ENCODE data around the gene HADHA. TPM values are rescaled to one million over a fixed set of nuclear protein-coding genes. Genes with fewer than 3 reads are reported as not detected.

HADHA gene
- total RNA-seq, 2 experiments from 2014 or later = 124 TPM

GRCh38 chr2:26246818-26247217 lies 2.4 kb upstream of the HADHA start:
- CTCF ChIA-PET = no interaction called here
- POLR2A ChIA-PET = no interaction called here

DNA sequence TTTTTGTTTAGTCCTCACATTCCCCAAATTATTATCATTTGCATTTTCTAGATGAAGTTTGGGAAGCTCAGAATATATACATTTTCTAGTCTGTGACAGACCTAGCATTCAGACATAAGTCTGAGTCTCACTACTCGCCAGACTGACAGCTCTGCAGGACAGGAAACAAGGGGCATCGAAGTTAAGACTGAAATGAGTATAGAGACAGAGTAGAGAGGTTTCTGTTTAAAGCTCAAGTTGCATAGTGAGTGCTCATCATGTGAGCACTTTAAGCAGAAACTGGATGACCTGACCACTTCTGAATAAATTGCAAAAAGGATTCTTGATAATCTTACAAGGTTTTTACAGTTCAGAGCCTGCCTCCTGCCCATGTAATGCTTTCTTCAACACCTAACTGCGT lies 1.4 kb upstream of the HADHA start:
- POLR2A ChIA-PET = no interaction called here

DNA sequence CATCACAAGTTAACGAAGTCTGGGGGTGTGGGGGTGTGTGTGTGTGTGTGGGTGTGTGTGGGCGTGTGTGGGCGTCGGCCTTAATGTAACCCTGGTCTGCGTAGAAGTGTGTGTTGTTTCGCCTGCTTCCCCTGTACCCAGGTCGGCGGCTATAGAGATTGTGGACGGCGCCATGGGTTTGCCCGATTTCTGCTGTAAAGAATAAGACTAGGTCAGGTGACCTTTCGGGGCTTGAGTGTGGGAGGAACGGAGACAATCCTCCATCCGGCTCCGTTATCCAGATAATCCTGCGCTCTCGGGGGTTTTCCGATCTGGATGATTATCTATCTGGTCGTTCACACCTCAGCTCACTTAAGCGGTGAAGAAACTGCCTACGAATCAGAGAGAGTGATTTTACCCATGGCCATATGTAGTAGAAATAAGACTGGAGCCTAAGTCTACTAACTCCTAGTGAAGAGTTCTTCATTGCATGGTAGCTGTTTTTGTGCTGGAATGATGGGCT lies 850 bp upstream of the HADHA start:
- ChIA-PET CTCF (interaction anchor here (1.4 kb wide), 2 partner anchors 61 to 85 kb away, joined by 3 to 5 read pairs; no protein-coding TSS in a partner anchor), POLR2A (interaction anchor here (1.9 kb wide), 1 partner anchor 101 kb away, joined by 11 read pairs; the partner anchor contains the start of genes ADGRF3 and SELENOI)

More for the DNA sequence above, 1.4 kb upstream of the HADHA start:
- CTCF ChIA-PET = interaction anchor here (1.4 kb wide), 1 partner anchor 85 kb away, joined by 3 read pairs; no protein-coding TSS in a partner anchor

GRCh38 chr2:26243470-26244308 lies 743 bp downstream of the HADHA start:
- CTCF ChIA-PET = interaction anchor here (1.0 to 1.4 kb wide), 3 partner anchors 10 to 59 kb away, joined by 3 to 5 read pairs (median 5); no protein-coding TSS in a partner anchor
- POLR2A ChIA-PET = interaction anchor here (0.9 to 1.9 kb wide), 2 partner anchors 8 to 102 kb away, joined by 4 to 11 read pairs; partner anchors contain the start of genes ADGRF3 and SELENOI

DNA sequence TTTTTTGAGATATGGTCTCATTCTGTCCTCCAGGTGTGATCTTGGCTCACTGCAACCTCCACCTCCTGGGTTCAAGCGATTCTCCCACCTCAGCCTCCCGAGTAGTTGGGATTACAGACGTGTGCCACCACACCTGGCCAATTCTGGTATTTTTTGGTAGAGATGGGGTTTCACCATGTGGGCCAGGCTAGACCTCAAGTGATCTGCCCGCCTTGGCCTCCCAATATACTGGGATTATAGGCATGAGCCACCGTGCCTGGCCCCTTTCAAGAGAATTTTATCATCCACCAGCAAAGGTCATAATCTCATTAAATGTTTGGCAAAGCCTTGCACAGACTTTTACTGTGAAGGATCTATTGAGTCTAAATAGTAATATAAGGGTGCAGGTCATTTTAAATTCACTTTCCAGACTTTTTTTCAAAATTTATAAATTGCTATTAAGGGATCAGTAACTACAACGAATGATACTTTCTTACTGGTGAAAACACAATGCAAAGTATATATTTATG lies 2.5 kb downstream of the HADHA start:
- CTCF ChIA-PET = interaction anchor here (1.0 to 1.1 kb wide), 2 partner anchors 56 to 105 kb away, joined by 3 to 5 read pairs; partner anchors contain the start of gene ADGRF3
- POLR2A ChIA-PET = interaction anchor here (0.6 kb wide), 1 partner anchor 9 kb away, joined by 3 read pairs; no protein-coding TSS in a partner anchor

DNA sequence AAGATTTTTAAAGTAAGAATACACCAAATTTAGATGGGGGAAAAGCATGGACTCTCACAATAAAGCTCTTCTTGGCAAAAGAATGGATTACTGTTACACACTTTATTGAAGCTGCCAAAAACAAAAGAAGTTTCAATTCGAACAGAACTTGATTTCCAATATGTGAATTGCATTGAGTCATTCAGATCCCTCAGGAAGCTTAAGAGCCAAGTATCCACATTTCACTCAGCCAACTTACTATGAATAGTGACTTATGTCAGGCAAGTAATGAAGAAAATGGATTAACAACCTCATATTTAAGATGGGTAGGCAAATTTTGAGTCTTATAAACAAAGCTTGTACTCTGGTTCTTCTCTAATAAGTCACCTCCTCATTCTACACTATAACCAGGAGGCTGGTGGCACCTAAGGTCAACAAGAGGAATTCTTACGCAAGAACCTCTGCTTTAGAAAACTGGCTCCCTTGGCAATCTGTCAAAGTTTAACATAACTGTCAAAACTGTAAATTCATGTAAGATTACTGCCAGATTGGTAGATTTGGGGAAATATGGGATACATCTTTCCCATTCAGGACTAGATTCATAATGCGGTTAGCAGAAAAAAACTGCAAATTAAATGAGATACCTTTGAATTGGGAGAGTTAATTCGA lies 6.0 kb downstream of the HADHA start:
- CTCF ChIA-PET = interaction anchor here (1.1 kb wide), 1 partner anchor 54 kb away, joined by 4 read pairs; no protein-coding TSS in a partner anchor
- POLR2A ChIA-PET = no interaction called here

- POLR2A ChIA-PET = no interaction called here
- CTCF ChIA-PET = interaction anchor here (1.1 kb wide), 1 partner anchor 53 kb away, joined by 4 read pairs; no protein-coding TSS in a partner anchor
Observed at GRCh38 chr2:26237868-26238267, 6.6 kb downstream of the HADHA start.

DNA sequence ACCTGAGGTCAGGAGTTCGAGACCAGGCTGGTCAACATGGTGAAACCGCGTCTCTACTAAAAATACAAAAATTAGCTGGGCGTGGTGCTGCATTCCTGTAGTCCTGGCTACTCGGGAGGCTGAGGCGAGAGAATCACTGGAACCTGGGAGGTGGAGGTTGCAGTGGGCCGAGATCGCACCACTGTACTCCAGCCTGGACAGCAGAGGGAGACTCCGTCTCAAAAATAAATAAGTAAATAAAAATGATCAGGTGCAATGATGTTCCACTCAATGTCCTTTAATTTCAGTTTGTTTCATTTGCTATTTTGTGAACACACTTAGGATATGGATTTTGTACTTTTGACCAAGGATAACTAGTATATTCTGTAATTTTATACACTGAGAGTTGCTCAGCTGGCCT lies 9.3 kb downstream of the HADHA start:
- ChIA-PET CTCF (no interaction called here), POLR2A (interaction anchor here (1.0 kb wide), 1 partner anchor 9 kb away, joined by 4 read pairs; no protein-coding TSS in a partner anchor)

DNA sequence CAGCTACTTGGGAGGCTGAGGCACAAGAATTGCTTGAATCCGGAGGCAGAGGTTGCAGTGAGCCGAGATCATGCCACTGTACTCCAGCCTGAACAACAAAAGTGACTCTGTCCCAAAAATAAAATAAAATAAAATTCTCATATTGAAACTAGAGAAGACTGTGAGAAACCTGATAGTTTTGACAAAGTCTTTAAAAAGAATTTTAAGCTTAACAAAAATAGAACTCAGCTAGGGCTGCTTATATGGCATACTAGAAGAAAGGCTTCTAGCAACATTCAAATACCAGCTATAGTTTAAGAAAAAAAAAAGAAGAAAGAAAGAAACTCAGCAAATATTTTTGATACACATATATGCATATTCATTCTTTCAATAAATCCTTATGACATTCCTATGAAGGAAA lies 13.6 kb downstream of the HADHA start:
- CTCF ChIA-PET = no interaction called here
- POLR2A ChIA-PET = no interaction called here

DNA sequence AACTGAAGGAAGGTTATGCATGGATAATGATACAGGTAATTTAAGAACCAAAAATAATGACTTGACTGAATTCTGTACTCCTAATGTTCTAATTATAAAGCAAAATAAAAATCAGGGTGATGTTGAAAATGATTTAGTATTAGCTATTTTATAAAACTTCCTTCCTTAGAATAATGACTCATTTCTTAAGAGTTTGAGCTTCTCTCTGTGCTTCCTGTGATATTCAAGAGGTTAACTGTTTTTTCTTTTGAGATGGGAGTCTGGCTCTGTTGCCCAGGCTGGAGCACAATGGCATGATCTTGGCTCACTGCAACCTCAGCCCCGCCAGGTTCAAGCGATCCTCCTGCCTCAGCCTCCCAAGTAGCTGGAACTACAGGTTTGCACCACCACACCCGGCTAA lies 14.8 kb downstream of the HADHA start:
- CTCF ChIA-PET = no interaction called here
- POLR2A ChIA-PET = no interaction called here

DNA sequence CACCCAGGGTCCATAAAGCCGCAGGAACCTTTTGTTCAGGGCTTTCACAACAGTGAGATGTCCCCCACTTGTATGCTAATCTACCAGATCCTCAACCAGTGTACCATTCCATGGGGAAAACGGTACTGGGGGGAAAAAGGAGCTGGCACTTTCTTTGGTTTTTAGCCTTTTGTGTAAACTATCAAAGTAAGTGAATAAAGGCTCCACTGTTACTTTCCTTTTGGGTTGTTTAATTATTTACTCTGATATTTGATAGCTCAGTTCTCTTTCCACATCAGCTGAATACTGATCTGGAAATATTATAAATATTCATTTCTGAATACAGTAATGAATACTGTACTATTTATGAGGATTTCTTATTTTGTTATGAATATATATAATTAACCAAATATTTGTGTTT lies 20.3 kb downstream of the HADHA start:
- ChIA-PET POLR2A (no interaction called here), CTCF (no interaction called here)

- CTCF ChIA-PET = no interaction called here
- POLR2A ChIA-PET = no interaction called here
Observed at GRCh38 chr2:26223018-26223417, 21.4 kb downstream of the HADHA start.

DNA sequence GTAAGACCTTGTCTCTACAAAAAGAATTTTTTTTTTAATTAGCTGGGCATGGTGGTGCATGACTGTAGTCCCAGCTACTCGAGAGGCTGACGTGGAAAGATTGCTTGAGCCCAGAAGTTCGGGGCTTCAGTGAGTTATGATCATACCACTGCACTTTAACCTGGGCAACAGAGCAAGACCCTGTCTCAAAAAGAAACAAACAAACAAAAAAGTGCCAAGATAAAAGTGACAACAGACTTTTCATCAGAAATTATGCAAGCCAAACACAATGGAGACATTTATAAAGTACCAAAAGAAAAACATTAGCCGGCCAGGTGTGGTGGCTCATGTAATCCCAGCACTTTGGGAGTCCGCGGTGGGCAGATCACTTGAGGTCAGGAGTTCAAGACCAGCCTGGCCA lies 26.7 kb downstream of the HADHA start:
- CTCF ChIA-PET = no interaction called here
- POLR2A ChIA-PET = no interaction called here

DNA sequence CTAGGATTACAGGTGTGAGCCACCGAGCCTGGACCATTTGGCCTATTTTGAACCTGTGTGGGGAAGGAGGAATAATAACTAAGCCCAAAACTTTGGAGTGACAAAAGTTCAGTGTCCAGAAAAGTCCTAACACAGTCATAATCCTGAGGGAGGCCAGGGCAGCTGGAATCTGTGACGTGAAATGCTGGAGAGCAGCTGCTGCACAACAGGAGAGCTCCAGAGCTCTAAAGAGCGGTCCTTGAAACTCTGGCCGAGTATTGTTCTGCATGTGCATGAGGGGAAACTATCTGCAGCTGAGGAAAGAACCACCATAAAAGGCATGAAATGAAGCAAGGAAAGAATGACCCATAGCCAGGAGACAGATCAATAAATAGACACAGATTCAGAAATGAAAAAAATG lies 27.8 kb downstream of the HADHA start:
- POLR2A ChIA-PET = no interaction called here
- CTCF ChIA-PET = no interaction called here

DNA sequence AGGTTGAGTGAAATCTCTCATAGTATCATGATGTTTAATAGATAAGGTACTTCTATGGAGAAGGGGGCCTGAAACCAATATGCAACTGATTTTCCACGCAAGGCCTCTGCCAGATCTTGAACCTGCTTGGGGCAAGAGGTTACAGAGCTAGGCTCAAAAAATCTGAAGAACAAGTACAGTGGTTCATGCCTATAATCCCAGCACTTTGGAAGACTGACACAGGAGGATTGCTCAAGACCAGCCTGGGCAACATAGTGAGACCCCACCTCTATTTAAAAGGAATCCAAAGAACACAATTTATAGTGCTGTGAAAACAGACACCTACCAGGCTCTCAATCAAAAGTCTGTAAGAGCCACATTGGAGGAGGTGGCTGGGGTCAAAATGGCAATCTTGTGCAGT lies 28.6 kb downstream of the HADHA start:
- ChIA-PET CTCF (no interaction called here), POLR2A (no interaction called here)

DNA sequence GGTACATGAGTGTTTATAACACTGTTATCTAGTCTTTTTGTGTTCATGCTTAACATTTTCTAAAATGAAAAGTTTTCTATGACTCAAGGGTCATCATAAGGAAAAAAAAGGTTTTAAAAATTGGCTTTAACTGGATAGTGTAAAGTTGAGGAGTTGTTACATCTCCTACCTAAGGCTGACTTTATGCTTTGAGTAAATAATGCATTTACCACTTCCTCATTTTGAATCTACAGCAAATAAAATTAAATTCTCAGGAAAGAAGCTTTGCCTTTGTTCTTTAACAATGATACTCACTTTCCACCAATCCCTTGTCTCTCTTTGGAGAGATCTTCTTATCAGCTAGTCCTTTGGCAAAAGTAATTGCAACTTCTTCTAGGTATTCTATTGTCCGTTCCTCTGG lies 29.7 kb downstream of the HADHA start:
- ChIA-PET CTCF (no interaction called here), POLR2A (no interaction called here)

DNA sequence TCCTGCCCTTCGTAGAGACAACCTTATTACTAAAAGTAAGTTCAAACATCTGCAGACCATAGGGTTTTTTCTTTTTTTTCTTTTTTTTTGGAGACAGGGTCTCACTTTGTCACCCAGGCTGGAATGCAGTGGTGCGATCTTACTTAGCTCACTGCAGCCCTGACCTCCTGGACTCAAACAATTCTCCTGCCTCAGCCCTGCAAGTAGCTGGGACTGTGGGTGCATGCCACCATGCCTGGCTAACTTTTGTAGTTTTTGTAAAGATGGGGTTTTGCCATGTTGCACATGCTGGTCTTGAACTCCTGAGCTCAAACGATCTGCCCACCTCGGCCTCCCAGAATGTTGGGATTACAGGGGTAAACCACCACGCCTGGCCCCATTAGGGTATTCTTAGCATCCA lies 32.4 kb downstream of the HADHA start:
- ChIA-PET POLR2A (no interaction called here), CTCF (no interaction called here)

GRCh38 chr2:26203906-26204305 lies 40.5 kb downstream of the HADHA start:
- ChIA-PET POLR2A (no interaction called here), CTCF (no interaction called here)

- ChIA-PET CTCF (no interaction called here), POLR2A (interaction anchor here (0.6 kb wide), 1 partner anchor 842 kb away, joined by 5 read pairs; no protein-coding TSS in a partner anchor)
Observed at GRCh38 chr2:26202981-26203490, 41.4 kb downstream of the HADHA start.

DNA sequence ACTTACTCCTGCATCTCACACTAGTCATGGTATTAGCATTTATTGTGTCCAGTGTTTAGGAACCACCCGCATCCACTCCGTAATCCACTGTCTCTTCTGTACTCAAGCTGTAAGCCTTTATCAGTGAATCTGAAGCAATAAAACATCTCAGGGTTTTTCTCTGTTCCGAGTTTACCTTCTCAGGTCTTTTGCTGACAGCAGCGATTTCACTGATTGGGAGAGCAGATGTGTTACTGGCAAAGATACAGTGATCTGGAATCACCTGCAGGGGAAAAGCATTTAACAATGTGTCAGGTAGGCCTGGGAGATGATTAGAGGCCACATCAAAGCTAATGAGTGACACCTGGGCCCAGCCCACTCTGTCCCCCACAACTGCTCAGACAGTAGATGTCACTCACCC lies 46.9 kb downstream of the HADHA start:
- CTCF ChIA-PET = interaction anchor here (0.6 kb wide), 1 partner anchor 158 kb away, joined by 3 read pairs; no protein-coding TSS in a partner anchor

More for the DNA sequence above, 46.9 kb downstream of the HADHA start:
- POLR2A ChIA-PET = no interaction called here
